IPS-NIHi11 (cell line): ENCODE measurements around the gene LITAFD.
"Not testable (repeated sequence)": the region's sequence is repeated elsewhere in the genome, so short reads cannot be mapped to it uniquely, and the experiment has no call there.

Experiments
- DNase-seq: peaks from one replicate; pipeline ENCODE4 v3.0.0; 2012; ENCODE audit warnings: mixed read lengths, low spot score

LITAFD gene

GRCh38 chr16:8858994-8859912 is 22.9 kb upstream of the LITAFD start:
- no peak for DNase-seq

DNA sequence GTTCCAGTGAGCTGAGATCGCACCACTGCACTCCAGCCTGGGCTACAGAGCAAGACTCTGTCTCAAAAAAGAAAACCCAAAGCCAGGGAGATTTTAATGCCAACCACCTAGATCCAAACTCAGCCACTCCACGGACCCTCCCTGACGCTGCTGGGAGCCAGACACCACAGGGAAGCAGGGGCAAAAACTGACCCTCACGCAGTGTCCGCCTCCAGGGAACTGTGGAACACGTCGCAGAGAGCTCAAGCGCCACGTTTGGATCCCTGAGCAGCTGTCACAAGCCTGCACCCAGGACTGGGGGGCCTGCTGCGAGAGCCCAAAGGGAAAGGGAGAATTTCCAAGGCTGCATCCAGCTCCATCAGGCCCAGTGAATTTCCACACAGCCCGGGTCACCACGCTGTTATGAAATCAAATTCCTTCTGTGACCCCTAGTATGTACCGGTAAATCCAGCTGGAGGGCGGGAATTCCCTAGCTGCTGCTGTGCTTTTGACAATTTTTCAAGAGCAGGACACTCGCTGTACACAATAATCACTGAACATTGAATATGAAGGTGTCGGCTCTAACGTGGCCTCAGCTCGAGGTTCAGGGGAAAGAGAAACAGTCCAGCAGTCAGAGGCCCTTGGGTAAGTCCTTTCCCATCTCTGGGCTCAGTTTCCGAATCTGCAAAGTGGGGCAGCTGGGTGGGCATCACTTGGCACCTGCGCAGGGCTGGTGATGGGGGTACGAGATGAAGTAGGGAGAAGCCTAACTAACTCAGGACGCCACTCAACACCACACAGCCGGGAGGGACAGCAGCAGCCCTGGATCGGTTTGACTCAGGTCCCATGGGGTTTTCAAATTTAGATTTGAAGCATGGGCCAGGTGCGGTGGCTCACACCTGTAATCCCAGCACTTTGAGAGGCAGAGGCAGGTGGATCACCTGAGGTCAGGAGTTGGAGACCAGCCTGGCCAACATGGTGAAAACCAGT is 22.0 kb upstream of the LITAFD start:
- no peak for DNase-seq

GRCh38 chr16:8861563-8862308 is 20.4 kb upstream of the LITAFD start:
- no peak for DNase-seq

DNA sequence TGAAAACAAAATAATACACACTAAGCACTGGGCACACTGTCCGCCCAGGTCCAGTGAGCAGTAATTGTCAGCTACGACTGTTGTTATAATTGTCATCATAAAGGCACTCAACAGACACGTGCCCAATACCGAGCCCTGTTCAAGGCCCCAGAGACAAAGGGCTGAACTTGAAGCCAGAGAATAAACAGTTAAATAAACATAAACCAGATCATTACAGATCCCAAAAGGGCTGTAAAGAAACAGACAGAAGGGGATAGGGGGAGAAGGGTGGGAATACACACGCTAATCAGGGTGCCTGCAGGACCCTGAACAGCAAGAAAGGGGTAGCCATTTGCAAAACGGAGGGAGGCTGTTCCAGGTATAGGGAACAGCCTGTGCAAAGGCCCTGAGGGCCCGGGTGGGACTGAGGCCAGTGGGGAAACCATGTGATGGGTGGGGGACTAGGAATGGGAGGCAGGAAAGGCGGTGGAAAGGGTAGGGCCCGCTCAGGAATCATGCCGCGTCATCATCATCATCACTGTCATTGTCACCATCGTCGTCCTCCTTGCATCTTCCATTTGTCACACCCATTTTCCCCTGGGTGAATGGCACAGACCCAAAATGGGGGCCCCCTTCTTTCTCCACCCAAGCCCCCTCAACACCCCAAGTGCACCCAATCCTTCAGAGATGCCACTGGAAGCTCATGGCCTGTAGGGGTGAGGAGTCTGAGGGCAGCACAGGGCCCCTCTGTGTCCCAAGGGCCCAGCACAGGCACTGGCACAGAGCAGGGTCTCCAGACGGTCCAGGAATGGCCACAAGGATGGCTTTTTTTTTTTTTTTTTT is 19.6 kb upstream of the LITAFD start:
- no peak for DNase-seq

DNA sequence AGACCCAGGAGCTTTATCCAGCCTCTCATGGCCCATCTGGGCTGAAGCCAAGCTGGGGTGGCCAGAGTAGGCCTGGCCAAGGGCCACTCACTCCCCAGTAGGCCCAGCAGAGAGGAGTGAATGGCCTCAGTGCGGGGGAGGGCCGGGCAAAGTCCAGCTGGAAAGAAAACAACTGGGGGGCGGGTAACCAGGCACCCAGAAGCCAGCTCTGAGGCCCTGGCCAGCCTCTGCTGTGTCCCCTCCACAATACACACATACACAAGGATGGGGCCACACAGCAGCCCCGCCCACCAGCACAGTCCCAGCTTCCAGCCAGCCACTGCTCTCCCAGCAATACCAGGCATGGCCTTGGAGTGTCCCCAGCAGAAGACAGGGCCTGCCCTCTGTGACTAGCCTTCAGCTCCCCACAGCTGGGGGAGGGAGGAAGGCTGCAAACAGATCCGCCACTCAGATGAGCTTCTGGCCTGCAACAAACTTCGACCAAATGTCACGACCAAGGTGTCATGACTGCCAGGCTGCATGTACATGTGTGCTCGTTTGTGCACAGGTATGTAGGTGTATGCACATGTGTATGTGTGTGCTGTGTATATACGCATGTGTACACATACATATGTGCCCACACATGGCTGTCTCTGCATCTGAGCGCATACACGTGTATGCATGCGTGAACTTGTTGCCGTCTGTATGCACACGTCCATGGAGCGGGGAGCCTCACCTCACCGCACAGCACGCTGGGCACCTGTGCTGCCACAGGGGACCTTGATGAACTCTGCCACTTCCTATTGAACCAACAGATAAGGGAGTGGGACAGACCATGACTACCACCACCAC is 18.3 kb upstream of the LITAFD start:
- DNase-seq: no peak

DNA sequence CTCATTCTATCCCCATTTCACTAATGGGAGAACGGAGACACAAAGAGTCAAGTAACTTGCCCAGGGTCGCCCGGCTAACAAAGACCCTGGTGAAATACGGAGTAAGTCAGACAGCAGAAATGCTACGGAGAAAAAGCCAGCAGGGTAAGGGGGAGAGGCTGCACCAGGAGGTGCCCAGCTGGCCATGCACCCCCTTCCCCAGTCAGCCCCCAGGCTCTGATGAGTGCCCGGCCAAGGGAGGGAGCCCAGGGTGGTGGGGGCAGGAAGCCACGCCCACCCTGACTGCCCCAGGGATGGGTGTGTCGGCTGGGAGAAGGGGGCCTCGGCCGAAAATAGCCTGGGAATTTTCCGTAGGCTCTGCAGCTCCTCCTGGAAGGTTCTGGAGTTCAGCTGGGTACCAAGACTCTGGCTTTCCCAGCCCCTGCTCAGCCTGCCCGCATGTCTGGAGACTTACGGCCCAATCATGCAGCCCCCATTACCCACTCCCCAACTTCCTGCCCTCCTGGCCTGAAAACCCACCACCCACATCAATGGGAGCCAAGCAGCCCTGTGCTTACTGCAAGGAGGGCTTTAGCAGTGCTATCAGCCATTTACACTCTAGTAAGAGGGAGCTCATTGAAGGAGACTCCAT is 17.6 kb upstream of the LITAFD start:
- no peak for DNase-seq

DNA sequence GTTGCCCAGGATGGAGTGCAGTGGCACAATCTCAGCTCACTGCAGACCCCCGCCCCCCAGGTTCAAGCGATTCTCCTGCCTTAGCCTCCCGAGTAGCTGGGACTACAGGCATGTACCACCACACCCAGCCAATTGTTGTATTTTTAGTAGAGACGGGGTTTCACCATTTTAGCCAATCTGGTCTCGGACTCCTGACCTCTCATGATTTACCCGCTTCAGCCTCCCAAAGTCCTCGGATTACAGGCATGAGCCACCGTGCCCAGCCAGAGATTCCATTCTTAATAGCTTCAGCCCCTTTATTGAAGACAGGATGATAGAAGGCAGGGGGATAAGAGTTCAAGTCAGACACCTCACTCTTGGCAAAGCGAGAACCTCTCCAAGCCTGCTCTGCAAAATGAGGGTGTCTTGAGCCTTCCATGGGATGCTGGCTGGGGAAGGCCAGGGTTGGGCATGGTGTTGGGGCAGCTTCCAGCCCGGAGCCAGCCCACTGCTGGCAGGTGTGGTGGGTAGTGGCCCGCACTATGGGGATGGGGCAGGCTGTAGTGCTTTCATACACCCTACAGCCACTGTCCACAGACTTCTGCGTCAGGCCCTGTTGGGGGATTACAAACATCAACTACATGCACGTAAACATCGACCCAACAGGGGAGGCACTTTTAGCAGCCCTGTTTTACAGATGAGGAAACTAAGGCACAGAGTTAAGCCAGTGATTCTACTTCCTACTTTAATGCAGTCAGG is 16.8 kb upstream of the LITAFD start:
- no peak for DNase-seq

DNA sequence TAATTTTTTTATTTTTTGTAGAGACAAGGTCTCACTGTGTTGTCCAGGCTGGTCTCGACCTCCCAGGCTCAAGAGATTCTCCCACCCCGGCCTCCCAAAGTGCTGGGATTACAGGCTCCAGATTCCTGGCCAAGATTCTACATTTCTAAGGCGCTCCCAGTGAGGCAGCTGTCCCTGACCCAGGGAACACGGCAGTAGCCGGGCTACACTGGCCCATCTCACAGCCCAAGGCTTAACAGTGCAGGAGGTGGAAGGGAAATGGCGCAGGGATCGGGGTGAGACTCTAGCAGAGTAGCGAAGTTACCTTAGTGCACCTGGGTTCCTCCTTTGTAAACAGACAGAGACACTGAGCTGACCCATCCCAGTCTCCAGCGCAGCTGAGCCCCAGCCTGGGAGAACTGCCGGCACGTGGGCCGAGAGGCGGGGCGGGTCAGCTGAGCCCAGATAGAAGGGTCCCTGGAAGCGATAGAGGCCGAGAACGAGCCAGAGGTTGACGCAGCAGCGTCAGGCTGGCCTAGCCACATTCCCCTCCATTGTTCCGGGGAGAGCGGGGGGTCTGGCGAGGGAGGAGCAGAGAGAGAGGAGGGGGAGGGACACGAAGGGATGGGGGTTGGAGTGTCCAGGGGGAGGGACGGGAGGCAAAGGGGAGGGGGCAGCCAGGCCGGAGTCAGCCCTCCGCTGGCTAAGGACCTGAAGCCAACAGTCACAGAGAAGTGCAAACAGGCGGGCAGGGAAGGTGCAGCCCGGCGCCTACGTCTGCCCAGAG is 15.8 kb upstream of the LITAFD start:
- peak; percentile 79 for DNase-seq

- no peak for DNase-seq
Observed at GRCh38 chr16:8866884-8867215, 15.3 kb upstream of the LITAFD start.

GRCh38 chr16:8867216-8867931 is 14.8 kb upstream of the LITAFD start:
- no peak for DNase-seq

- DNase-seq: no peak
Observed at GRCh38 chr16:8867932-8868415, 14.2 kb upstream of the LITAFD start.

- peak; percentile 97 for DNase-seq
Observed at GRCh38 chr16:8868416-8869211, 13.5 kb upstream of the LITAFD start, which contains the start of gene CARHSP1. Gene CARHSP1 (minus strand): TSS chr16:8869006. CDS start chr16:8859328, 9,678 bp downstream.

- DNase-seq: peak; percentile 73
Observed at GRCh38 chr16:8869212-8869987, 12.8 kb upstream of the LITAFD start.

DNA sequence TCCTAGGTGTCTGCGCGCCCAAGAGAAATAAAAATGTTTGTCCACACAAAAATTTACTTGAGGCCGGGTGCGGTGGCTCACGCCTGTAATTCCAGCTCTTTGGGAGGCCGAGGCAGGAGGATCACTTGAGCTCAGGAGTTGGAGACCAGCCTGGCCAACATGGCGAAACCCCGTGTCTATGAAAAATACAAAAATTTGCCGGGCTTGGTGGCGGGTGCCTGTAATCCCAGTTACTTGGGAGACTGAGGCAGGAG is 12.2 kb upstream of the LITAFD start:
- not testable (repeated sequence) for DNase-seq

- no peak for DNase-seq
Observed at GRCh38 chr16:8872071-8872470, 10.1 kb upstream of the LITAFD start.
